K562 (cell line): ENCODE measurements around the gene SLC25A18. TPM values are rescaled to one million over a fixed set of nuclear protein-coding genes. Genes with fewer than 3 reads are reported as not detected.

Source experiments
- KLF16 ChIP-seq: IDR thresholded peaks from 2 replicates; pipeline ENCODE4 v1.6.1; 2016; ENCODE audit warnings: antibody characterized with exemption
- KLF6 ChIP-seq: fragments of 250-450 bp; sonication (Bioruptor Pico); IDR thresholded peaks from 2 replicates; pipeline ENCODE4 v1.4.0; 2020; ENCODE audit warnings: mild to moderate bottlenecking, moderate library complexity, borderline replicate concordance
- MAZ ChIP-seq, 2 experiments: fragments of 450-650 bp in 1 of 2; sonication (generic) in 1 of 2; formaldehyde crosslinking; IDR thresholded peaks in 1 of 2; conservative IDR thresholded peaks in 1 of 2; 2 replicates each; pipeline versions ENCODE4 v1.4.0 to v1.5.0; 2020; ENCODE audit warnings: mild to moderate bottlenecking in 1 of 2, missing genetic modification reagents in 1 of 2
- ZC3H11A ChIP-seq: IDR thresholded peaks from 2 replicates; pipeline ENCODE4 v1.6.1; 2012; ENCODE audit warnings: low read depth, low read length, improper control_type of control experiment
- ZNF232 ChIP-seq: sonication (generic); formaldehyde crosslinking; IDR thresholded peaks from 2 replicates; pipeline ENCODE4 v1.8.0; 2022; ENCODE audit warnings: mild to moderate bottlenecking, missing genetic modification reagents
- ZNF274 ChIP-seq: IDR thresholded peaks from 2 replicates; pipeline ENCODE4 v1.6.1; 2011; ENCODE audit warnings: low read depth, mild to moderate bottlenecking, low read length, moderate library complexity, borderline replicate concordance
- ZNF445 ChIP-seq: fragments of 250-450 bp; sonication (Bioruptor Pico); IDR thresholded peaks from 2 replicates; pipeline ENCODE4 v1.4.0; 2020; ENCODE audit warnings: low read depth, mild to moderate bottlenecking, moderate library complexity
- polyA plus RNA-seq, 8 experiments: library from polyadenylated mRNA; depleted of rRNA in 4 of 8; stranded (reverse) in 5 of 8; unstranded in 3 of 8; fragments of >200 nt; fragmentation: Nextera tagmentation in 2 of 8; fragmentation: Illumina TruSeq in 1 of 8; extraction: Ambion mirVana in 2 of 8; extraction: Trizol in 1 of 8; gene quantifications; 2 replicates each; pipeline versions ENCODE4 v1.2.1 to v1.2.3, GENCODE V29; 2011 to 2014; ENCODE audit warnings: inconsistent platforms in 1 of 8, missing spikeins in 1 of 8
- total RNA-seq, 7 experiments: library from RNA; depleted of rRNA in 6 of 7; stranded (reverse); fragments of >200 nt in 6 of 7; fragmentation: Illumina TruSeq in 2 of 7; extraction: Trizol in 2 of 7; gene quantifications; 2 replicates each; pipeline versions ENCODE4 v1.2.1 to v1.2.3, GENCODE V29; 2011 to 2021; ENCODE audit warnings: low replicate concordance in 1 of 7
- TF ChIP-seq, protein P1 (sequence below): fragments of 450-650 bp; IDR thresholded peaks from 2 replicates; pipeline ENCODE4 v1.7.1; 2018; ENCODE audit warnings: mild to moderate bottlenecking, low read depth; ENCODE audit not compliant: partially characterized antibody
- TF ChIP-seq, protein P2 (sequence below): sonication (generic); formaldehyde crosslinking; IDR thresholded peaks from 2 replicates; pipeline ENCODE4 v1.8.1; 2023; ENCODE audit warnings: missing genetic modification reagents, mild to moderate bottlenecking, borderline replicate concordance
- TF ChIP-seq, protein P3 (sequence below): sonication (generic); formaldehyde crosslinking; IDR thresholded peaks from 2 replicates; pipeline ENCODE4 v1.8.0; 2022; ENCODE audit warnings: mild to moderate bottlenecking, missing genetic modification reagents, borderline replicate concordance

The SLC25A18 gene
- total and polyA plus RNA-seq, 9 of the 15 experiments (the other 6 are each of a cell fraction or from before 2014, with no cell fraction given) = 0.04 TPM; not detected in 8

DNA sequence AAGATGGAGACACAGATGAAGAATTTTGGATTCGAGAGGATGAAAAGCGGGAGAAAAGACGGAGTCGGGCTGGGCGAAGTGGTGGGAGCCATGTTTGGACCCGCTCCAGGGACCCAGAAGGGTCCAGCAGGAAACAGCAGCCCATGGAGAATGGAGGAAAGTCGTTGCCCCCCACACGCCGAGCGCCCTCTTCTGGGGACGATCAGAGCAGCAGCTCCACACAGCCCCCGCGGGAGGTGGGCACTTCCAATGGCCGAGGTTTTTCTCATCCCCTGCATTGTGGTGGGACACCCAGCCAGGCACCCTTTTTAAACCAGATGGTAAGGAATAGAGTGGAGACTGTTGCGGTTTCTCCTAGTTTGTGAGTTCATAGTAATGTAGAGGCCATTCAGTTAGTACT, 22.8 kb upstream of the SLC25A18 start (continued):
- TF ChIP-seq, protein P1, sequence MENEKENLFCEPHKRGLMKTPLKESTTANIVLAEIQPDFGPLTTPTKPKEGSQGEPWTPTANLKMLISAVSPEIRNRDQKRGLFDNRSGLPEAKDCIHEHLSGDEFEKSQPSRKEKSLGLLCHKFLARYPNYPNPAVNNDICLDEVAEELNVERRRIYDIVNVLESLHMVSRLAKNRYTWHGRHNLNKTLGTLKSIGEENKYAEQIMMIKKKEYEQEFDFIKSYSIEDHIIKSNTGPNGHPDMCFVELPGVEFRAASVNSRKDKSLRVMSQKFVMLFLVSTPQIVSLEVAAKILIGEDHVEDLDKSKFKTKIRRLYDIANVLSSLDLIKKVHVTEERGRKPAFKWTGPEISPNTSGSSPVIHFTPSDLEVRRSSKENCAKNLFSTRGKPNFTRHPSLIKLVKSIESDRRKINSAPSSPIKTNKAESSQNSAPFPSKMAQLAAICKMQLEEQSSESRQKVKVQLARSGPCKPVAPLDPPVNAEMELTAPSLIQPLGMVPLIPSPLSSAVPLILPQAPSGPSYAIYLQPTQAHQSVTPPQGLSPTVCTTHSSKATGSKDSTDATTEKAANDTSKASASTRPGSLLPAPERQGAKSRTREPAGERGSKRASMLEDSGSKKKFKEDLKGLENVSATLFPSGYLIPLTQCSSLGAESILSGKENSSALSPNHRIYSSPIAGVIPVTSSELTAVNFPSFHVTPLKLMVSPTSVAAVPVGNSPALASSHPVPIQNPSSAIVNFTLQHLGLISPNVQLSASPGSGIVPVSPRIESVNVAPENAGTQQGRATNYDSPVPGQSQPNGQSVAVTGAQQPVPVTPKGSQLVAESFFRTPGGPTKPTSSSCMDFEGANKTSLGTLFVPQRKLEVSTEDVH = no peak
- TF ChIP-seq ZNF445 = no peak
- no peak for TF ChIP-seq KLF6 (CRISPR knock-in tag)
- TF ChIP-seq ZNF274 = no peak
- TF ChIP-seq, protein P2, sequence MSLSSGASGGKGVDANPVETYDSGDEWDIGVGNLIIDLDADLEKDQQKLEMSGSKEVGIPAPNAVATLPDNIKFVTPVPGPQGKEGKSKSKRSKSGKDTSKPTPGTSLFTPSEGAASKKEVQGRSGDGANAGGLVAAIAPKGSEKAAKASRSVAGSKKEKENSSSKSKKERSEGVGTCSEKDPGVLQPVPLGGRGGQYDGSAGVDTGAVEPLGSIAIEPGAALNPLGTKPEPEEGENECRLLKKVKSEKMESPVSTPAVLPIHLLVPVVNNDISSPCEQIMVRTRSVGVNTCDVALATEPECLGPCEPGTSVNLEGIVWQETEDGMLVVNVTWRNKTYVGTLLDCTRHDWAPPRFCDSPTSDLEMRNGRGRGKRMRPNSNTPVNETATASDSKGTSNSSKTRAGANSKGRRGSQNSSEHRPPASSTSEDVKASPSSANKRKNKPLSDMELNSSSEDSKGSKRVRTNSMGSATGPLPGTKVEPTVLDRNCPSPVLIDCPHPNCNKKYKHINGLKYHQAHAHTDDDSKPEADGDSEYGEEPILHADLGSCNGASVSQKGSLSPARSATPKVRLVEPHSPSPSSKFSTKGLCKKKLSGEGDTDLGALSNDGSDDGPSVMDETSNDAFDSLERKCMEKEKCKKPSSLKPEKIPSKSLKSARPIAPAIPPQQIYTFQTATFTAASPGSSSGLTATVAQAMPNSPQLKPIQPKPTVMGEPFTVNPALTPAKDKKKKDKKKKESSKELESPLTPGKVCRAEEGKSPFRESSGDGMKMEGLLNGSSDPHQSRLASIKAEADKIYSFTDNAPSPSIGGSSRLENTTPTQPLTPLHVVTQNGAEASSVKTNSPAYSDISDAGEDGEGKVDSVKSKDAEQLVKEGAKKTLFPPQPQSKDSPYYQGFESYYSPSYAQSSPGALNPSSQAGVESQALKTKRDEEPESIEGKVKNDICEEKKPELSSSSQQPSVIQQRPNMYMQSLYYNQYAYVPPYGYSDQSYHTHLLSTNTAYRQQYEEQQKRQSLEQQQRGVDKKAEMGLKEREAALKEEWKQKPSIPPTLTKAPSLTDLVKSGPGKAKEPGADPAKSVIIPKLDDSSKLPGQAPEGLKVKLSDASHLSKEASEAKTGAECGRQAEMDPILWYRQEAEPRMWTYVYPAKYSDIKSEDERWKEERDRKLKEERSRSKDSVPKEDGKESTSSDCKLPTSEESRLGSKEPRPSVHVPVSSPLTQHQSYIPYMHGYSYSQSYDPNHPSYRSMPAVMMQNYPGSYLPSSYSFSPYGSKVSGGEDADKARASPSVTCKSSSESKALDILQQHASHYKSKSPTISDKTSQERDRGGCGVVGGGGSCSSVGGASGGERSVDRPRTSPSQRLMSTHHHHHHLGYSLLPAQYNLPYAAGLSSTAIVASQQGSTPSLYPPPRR = no peak
- no peak for TF ChIP-seq ZNF232 (CRISPR knock-in tag)
- TF ChIP-seq KLF16 = 0 out of 2 replicates have a peak, but pooled peaks have one; percentile 26
- 0 out of 4 replicates have a peak, but pooled peaks of 1 of the 2 experiments have one; percentile 41 for TF ChIP-seq MAZ (CRISPR knock-in tag; conservative IDR thresholded peaks at IDR 0.05 in 1 of 2, IDR thresholded peaks at IDR 0.05 in 1 of 2)
- TF ChIP-seq ZC3H11A = no peak
- TF ChIP-seq, protein P3, sequence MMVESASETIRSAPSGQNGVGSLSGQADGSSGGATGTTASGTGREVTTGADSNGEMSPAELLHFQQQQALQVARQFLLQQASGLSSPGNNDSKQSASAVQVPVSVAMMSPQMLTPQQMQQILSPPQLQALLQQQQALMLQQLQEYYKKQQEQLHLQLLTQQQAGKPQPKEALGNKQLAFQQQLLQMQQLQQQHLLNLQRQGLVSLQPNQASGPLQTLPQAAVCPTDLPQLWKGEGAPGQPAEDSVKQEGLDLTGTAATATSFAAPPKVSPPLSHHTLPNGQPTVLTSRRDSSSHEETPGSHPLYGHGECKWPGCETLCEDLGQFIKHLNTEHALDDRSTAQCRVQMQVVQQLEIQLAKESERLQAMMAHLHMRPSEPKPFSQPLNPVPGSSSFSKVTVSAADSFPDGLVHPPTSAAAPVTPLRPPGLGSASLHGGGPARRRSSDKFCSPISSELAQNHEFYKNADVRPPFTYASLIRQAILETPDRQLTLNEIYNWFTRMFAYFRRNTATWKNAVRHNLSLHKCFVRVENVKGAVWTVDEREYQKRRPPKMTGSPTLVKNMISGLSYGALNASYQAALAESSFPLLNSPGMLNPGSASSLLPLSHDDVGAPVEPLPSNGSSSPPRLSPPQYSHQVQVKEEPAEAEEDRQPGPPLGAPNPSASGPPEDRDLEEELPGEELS (CRISPR knock-in tag) = no peak
